ENCODE data around the gene SYNE1. TPM values are rescaled to one million over a fixed set of nuclear protein-coding genes. Genes with fewer than 3 reads are reported as not detected.

Gene SYNE1
- total and polyA plus RNA-seq, 2 of the 8 experiments (the other 6 are each of a cell fraction or from before 2014, with no cell fraction given), result 2.8 to 5.5 TPM

DNA sequence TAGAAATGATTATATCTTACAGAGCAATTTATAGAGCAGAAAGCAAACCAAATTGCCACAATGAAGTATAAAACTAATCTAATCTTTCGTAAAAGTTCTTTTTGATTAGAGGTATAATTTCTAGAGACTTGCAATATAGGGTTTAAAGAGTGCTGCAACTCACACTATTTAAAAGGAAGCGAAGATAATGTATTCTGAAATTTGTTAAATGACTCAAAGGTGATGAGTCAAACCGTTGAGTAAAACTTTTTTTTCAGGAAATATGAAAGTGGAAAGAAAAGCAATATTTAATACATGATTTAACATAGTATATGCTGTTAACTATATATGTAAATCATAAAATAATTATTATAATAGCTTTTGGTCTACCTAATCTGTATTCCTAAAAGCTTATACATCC lies 133.6 kb downstream of the SYNE1 start:
- no peak overlapping the region for H2BK20ac ChIP-seq (ENCODE audit: low read length)
- H3K4me3 ChIP-seq (ENCODE audit: extremely low read depth in 1 of 4, insufficient read depth in 2 of 4, low read depth in 3 of 4, low read length in 4 of 4), result no peak overlapping the region
- H4K20me1 ChIP-seq (replicated peaks in 1 of 2; ENCODE audit: control insufficient read depth in 1 of 2, insufficient read depth in 2 of 2, low read length in 2 of 2), result no peaks in the 10 kb centered on the region
- no peak overlapping the region for H4K8ac ChIP-seq (ENCODE audit: extremely low read depth, insufficient read depth, low read length)
- H3K4ac ChIP-seq (replicated peaks; ENCODE audit: insufficient read length, low read depth, low read length), result no peak overlapping the region
- no peaks in the 10 kb centered on the region for H3K36me3 ChIP-seq (ENCODE audit: control insufficient read depth in 2 of 4, insufficient read depth in 4 of 4, low read length in 3 of 4)
- H3K18ac ChIP-seq (ENCODE audit: extremely low read depth, low read length), result no peak overlapping the region
- no peak overlapping the region for H3K9ac ChIP-seq (replicated peaks in 1 of 4; ENCODE audit: extremely low read depth in 1 of 4, low read depth in 3 of 4, low read length in 3 of 4)
- no peaks in the 10 kb centered on the region for H3K4me1 ChIP-seq (replicated peaks in 1 of 4; ENCODE audit: control insufficient read depth in 3 of 4, insufficient read depth in 4 of 4, low read length in 3 of 4)
- H3K23me2 ChIP-seq (ENCODE audit: low read depth, low read length), result no peaks in the 10 kb centered on the region
- no peak overlapping the region for H2BK120ac ChIP-seq (replicated peaks; ENCODE audit: low read depth, low read length)
- 87% methylated on average over 3 of the region's 3 CpGs; no CpG with 5 or more reads in 1 of the 2 experiments for WGBS, 2 experiments (ENCODE audit: extremely low coverage in 1 of 2, insufficient coverage in 1 of 2, insufficient read length in 1 of 2, insufficient replicate concordance in 2 of 2, low coverage in 1 of 2, low lambda C conversion rate in 2 of 2, missing lambda C conversion rate in 1 of 2)
- H3K27ac ChIP-seq (ENCODE audit: low read depth, low read length), result no peak overlapping the region
- TF ChIP-seq, protein P1, sequence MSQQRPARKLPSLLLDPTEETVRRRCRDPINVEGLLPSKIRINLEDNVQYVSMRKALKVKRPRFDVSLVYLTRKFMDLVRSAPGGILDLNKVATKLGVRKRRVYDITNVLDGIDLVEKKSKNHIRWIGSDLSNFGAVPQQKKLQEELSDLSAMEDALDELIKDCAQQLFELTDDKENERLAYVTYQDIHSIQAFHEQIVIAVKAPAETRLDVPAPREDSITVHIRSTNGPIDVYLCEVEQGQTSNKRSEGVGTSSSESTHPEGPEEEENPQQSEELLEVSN (IDR thresholded peaks at IDR 0.05), result no peak
- TF ChIP-seq CHD2 (IDR thresholded peaks at IDR 0.05; ENCODE audit: low read length) (no peak), CHD1 (IDR thresholded peaks at IDR 0.05; ENCODE audit: low read depth, low read length) (no peak), TAF1 (IDR thresholded peaks at IDR 0.05; ENCODE audit: low read depth, low read length) (no peak), POLR2AphosphoS5 (IDR thresholded peaks at IDR 0.05; ENCODE audit: low read depth, low read length) (no peak)
- TF ChIP-seq, protein P2, sequence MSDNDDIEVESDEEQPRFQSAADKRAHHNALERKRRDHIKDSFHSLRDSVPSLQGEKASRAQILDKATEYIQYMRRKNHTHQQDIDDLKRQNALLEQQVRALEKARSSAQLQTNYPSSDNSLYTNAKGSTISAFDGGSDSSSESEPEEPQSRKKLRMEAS (IDR thresholded peaks at IDR 0.05), result no peak
- FAIRE-seq (no peak), DNase-seq (ENCODE audit: low read depth in 1 of 2, low spot score in 2 of 2) (no peak)
- no peak overlapping the region for H3K23ac ChIP-seq (ENCODE audit: insufficient read length)
- no peaks in the 10 kb centered on the region for H3K79me2 ChIP-seq (ENCODE audit: control insufficient read depth in 1 of 2, insufficient read depth in 2 of 2, low read length in 2 of 2)
- H2AFZ ChIP-seq (ENCODE audit: low read length), result no peak overlapping the region
- no peak overlapping the region for H4K91ac ChIP-seq (replicated peaks; ENCODE audit: insufficient read length, low read length)
- POLR2A ChIA-PET (ENCODE audit: partially characterized antibody), result no interaction called here
- CTCF ChIA-PET (ENCODE audit: partially characterized antibody), result no interaction called here
- H2BK15ac ChIP-seq (ENCODE audit: low read length), result no peak overlapping the region
- no peak overlapping the region for H3K14ac ChIP-seq (ENCODE audit: insufficient read length)
- H3K4me2 ChIP-seq (ENCODE audit: insufficient read depth in 1 of 2, low read depth in 2 of 2, low read length in 2 of 2), result no peak overlapping the region
- H3K9me3 ChIP-seq (ENCODE audit: insufficient read depth in 2 of 2, low read depth in 1 of 2, low read length in 1 of 2), result no peaks in the 10 kb centered on the region
- H3K27me3 ChIP-seq (replicated peaks in 1 of 4; ENCODE audit: control insufficient read depth in 3 of 4, extremely low read depth in 1 of 4, insufficient read depth in 3 of 4, low read length in 3 of 4), result no peaks in the 10 kb centered on the region
- no peaks in the 10 kb centered on the region for H3K79me1 ChIP-seq (ENCODE audit: low read depth, low read length)
- H2BK5ac ChIP-seq (ENCODE audit: low read depth, low read length), result no peak overlapping the region
- no peak overlapping the region for H3K56ac ChIP-seq (replicated peaks; ENCODE audit: insufficient read length, low read depth, low read length)
- no peak overlapping the region for H2AK5ac ChIP-seq (ENCODE audit: low read depth, low read length)
- no peak overlapping the region for H4K5ac ChIP-seq (ENCODE audit: insufficient read length, low read depth, low read length)
- no peak overlapping the region for H2BK12ac ChIP-seq (ENCODE audit: low read depth, low read length)

Data from H1 (cell line).